IPS DF 4.7 (cell line): ENCODE results near the gene USP36.
"Not testable (repeated sequence)": the region's sequence is repeated elsewhere in the genome, so short reads cannot be mapped to it uniquely, and the experiment has no call there.

Source experiments
- DNase-seq: peaks from one replicate; pipeline ENCODE4 v3.0.0-alpha.2; 2013; ENCODE audit warnings: low spot score; ENCODE audit errors: extremely low read depth

USP36 gene

DNA sequence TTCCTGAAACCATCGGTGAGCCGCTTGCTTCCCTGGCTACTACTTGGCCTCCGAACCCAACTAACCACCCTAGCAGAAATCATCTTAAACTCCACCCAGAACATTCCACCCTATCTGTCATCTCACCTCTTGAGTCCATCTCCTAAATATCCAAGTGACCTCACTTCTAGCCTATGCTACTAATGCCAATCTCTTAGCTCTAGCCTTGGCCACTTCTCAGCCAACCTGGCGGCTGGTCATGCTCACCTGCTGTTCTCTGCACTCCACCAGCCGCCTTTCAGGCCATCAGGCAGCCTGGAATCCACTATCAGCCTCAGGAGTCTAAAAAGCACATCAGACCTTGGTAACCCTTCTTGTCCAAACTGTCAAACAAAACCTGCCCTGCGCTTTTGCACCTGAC lies 46.6 kb downstream of the USP36 start:
- DNase-seq, result no peak

GRCh38 chr17:78793415-78793814 lies 47.2 kb downstream of the USP36 start:
- no peak for DNase-seq

DNA sequence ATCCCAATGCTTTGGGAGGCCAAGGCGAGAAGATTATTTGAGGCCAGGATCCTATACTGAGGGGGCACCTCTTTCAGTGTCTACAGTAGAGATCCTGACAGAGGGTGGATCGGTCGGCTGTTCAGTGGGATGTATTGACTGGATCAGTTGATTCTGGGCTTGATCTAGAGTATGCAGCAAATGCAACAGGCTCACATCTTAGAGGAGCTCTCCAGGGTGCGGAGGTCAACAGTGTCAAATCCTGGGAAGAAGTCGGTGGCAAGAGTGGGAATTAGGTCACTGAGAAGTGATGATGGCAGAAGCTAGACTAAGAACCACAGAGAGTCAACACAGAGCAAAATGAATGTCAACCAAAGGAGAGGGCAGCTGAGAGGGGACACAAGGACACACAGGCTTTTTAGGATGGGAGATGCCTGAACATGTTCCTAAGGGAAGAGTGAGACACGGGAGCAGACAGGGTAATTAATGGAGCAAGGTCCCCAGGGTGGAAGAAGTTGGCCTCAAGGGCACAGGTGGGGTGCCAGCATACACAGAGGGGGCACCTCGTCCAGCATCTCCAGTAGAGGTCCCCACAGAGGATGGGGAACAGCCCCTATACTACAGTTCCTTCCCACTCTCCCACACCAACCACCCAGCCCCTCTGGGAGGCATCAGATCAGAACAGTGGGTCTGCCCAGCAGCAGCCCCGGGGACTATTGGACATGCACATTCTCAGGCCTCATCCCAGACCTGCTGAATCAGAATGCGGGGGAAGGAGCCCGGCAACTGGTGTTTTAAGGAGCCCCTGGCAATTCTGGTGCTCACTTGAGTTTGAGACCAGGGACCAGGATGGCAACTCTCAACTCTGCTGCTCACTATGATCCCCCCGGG lies 48.5 kb downstream of the USP36 start:
- DNase-seq, result no peak

DNA sequence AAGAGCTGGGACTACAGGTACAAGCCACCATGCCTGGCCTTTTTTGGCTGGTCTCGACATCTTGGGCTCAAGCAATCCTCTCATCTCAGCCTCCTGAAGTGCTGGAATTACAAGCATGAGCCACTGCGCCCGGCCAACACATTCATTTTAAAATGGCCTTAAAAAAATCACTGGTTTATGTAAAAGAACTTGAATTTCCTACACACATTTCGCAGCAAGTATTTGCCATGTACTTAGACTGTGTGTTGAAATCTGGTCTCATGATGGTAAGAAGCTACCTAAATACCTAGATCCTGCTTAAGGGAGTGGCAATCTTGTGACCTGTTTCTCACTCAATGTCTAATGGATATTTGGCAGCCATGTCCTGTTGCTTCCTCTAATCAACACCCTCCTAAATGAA lies 50.1 kb downstream of the USP36 start:
- no peak for DNase-seq

GRCh38 chr17:78789663-78790181 lies 50.9 kb downstream of the USP36 start:
- DNase-seq, result no peak

- DNase-seq, result no peak
Measured at GRCh38 chr17:78789149-78789662, 51.4 kb downstream of the USP36 start.

DNA sequence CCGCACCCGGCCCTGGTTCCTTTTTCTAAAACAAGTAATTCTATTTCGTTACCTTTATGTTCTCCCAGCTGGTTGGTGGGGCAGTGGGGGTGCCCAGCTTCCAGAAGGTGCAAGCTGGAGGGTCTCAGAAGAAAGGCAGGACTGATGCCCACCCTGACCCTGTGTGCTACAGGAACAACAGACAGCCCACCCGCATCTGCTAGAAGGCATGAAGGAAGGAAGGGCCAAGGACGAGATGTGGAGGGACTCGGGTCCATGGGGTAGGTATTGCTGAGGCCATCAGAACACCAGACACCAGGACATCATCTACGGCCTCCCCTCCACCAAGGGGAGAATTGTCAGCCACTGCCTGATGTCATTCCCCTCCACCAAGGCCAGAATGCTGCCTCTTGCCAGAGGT lies 52.2 kb downstream of the USP36 start:
- no peak for DNase-seq

DNA sequence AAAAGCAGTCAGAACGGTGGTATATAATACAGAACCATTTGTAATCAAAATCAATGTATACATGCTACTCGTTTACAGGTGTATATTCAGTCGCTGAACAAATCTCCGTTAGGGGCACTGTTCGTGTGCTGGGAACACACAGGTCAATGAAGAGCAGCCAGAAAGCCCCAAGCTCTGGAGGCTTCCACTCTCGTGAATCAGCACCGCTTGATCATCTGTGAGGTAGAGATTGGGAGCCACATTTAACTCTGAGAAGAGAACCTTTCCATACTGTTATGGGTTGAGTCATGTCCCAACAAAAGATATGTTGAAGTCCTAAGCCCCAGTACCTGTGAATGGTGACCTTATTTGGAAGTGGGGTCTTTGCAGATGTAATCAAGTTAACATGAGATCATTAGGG lies 53.2 kb downstream of the USP36 start:
- DNase-seq, result no peak

DNA sequence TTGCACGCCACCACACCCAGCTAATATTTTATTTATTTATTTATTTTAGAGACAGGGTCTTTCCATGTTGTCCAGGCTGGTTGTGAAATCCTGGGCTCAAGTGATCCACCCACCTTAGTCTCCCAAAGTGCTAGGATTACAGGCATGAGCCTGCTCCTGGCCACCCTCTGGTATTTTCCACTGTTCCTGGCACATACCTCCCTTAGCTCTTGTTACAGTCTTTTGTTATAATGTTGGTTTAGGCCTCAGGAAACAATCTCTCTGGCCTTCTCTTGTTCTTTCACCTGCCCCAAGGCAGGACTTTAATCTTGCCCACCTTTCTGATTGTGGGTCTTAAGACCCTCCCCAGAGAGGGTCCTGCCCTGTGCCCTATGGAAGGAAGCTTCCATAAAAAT lies 55.0 kb downstream of the USP36 start:
- DNase-seq, result no peak

GRCh38 chr17:78785011-78785662 lies 55.5 kb downstream of the USP36 start:
- no peak for DNase-seq

DNA sequence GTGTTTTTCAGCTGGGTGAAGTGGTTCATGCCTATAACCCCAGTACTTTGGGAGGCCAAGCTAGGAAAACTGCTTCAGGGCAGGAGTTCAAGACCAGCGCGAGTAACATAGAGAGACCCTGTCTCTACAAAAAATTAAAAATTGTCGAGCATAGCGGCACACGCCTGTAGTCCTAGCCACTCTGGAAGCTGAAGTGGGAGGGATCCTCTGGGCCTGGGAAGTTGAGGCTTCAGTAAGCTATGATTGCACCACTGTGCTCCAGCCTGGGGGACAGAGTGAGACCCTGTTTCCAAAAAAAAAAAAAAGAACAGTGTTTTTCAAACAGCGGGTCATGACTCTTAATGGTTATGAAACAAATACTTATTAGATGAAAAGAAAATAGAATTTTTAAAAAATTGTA lies 56.3 kb downstream of the USP36 start:
- DNase-seq, result no peak

GRCh38 chr17:78783711-78784324 lies 56.8 kb downstream of the USP36 start:
- no peak for DNase-seq

DNA sequence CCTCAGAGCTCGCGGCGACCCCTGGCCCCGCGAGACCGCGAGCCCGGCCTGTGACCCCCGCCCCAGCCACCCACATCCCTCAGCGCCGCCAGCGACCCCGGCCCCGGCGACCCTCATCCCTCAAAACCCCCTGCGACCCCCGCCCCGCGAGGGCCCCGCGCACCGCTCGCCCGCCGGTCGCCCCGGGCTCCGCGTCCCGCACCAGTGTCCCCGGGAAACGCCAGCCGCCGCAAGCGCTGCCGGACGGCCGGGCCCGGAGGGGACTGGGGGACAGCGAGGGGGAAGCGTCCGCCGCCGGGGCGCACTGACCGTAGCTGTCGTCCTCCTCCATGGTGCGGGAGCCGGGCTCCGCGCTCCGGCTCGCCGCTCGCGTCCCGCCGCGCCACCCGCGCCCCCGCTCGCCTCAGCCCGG lies 58.7 kb downstream of the USP36 start, which contains the start of gene CYTH1:
TSS of gene CYTH1 (minus strand) at position 381 of the 412 bp plus-strand sequence. CDS start at position 331, 50 bp downstream.
- DNase-seq, result no peak

GRCh38 chr17:78781104-78781892 lies 59.3 kb downstream of the USP36 start:
- DNase-seq, result no peak

DNA sequence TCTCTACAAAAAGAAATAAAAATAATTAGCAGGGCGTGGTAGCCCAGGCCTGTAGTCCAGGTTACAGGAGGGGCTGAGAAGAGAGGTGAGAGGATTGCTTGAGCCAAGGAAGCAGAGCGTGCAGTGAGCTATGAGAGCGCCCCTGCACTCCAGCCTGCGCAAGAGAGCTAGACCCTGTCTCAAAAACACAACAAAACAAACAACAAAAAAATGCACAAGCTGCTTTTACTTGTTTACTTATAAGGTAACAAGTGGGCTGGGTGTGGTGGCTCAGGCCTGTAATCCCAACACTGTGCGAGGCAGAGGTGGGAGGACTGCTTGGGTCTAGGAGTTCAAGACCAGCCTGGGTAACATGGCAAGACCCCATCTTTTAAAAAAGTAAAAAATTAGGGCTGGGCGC lies 60.3 kb downstream of the USP36 start:
- DNase-seq, result no peak

- no peak for DNase-seq
Measured at GRCh38 chr17:78779850-78780249, 60.8 kb downstream of the USP36 start.

DNA sequence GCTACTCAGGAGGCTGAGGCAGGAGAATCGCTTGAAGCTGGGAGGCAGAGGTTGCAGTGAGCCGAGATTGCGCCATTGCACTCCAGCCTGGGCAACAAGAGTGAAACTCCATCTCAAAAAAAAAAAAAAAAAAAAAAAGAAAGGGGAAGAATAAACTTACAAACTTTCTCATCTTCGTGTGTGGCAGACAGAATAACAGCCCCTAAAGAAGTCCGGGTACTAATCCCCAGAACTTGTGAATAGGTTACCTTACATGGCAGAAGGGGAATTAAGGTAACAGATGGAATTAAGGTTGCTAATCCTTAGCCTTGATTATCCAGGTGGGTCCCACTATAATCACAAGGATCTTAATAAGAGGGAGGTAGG lies 61.3 kb downstream of the USP36 start:
- not testable (repeated sequence) for DNase-seq

GRCh38 chr17:78777881-78778280 lies 62.7 kb downstream of the USP36 start:
- DNase-seq, result no peak

- DNase-seq, result no peak
Measured at GRCh38 chr17:78774956-78775571, 65.5 kb downstream of the USP36 start.

DNA sequence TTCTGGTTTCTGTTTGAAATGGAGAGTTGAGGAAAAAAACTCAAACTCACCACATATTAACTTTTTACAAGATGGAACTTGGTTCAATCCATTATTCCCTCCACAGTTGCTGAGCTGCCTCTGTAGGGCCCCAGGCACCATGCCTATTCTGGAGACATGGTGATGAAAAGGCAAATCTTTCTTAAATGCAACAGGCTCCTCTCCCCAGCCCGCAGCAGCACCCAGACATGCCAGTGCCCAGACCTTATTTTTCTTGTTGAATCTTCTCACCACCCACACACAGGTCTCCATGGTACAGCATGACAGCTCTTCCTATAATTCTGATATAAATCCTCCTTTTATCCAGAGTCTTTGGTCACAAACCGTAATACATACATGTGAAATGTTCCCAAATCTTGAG lies 66.2 kb downstream of the USP36 start:
- no peak for DNase-seq
